Stimulated activated CD8-positive, alpha-beta memory T cell treated with anti-CD3 and anti-CD28 coated beads, Interleukin-4, amount 100 ng/mL, for 48 hours (primary cell): ENCODE data around the gene HAAO.
A peak's percentile ranks its signal among the peaks of the same experiment; 100 is the strongest.

ENCODE experiments used
- DNase-seq: peaks from one replicate; pipeline ENCODE4 v3.0.0-alpha.2; 2020

Gene HAAO

GRCh38 chr2:42792583-42793333 lies at the start of gene HAAO:
TSS of gene HAAO (minus strand) at chr2:42792583. CDS start at chr2:42792536, 47 bp downstream.
- DNase-seq: peak; percentile 34

- no peak for DNase-seq
Observed at GRCh38 chr2:42841344-42841743, 49.0 kb upstream of the HAAO start.

- DNase-seq: no peak
Observed at GRCh38 chr2:42840760-42841159, 48.4 kb upstream of the HAAO start.

GRCh38 chr2:42839809-42840501 lies 47.6 kb upstream of the HAAO start:
- no peak for DNase-seq

GRCh38 chr2:42838133-42838532 lies 45.8 kb upstream of the HAAO start:
- no peak for DNase-seq

GRCh38 chr2:42835577-42836371 lies 43.4 kb upstream of the HAAO start:
- peak; percentile 14 for DNase-seq

- no peak for DNase-seq
Observed at GRCh38 chr2:42834161-42834560, 41.8 kb upstream of the HAAO start.

- no peak for DNase-seq
Observed at GRCh38 chr2:42832289-42832634, 39.9 kb upstream of the HAAO start.

GRCh38 chr2:42831575-42832288 lies 39.3 kb upstream of the HAAO start:
- DNase-seq: peak; percentile 4

GRCh38 chr2:42830922-42831574 lies 38.7 kb upstream of the HAAO start:
- peak; percentile 6 for DNase-seq

GRCh38 chr2:42829671-42830440 lies 37.5 kb upstream of the HAAO start:
- DNase-seq: peak; percentile 7

- peak; percentile 79 for DNase-seq
Observed at GRCh38 chr2:42828487-42829425, 36.4 kb upstream of the HAAO start.

- DNase-seq: peak; percentile 93
Observed at GRCh38 chr2:42827647-42828486, 35.5 kb upstream of the HAAO start.

GRCh38 chr2:42826231-42826630 lies 33.8 kb upstream of the HAAO start:
- no peak for DNase-seq

- DNase-seq: no peak
Observed at GRCh38 chr2:42824454-42824807, 32.0 kb upstream of the HAAO start.

- no peak for DNase-seq
Observed at GRCh38 chr2:42823744-42824453, 31.5 kb upstream of the HAAO start.

GRCh38 chr2:42819160-42819559 lies 26.8 kb upstream of the HAAO start:
- no peak for DNase-seq

GRCh38 chr2:42815726-42816125 lies 23.3 kb upstream of the HAAO start:
- DNase-seq: no peak

GRCh38 chr2:42813763-42814162 lies 21.4 kb upstream of the HAAO start:
- no peak for DNase-seq
